ENCODE measurements around the gene PDXP.
A peak's percentile ranks its signal among the peaks of the same experiment; 100 is the strongest.
"Not testable (repeated sequence)": the region's sequence is repeated elsewhere in the genome, so short reads cannot be mapped to it uniquely, and the experiment has no call there.

The PDXP gene

DNA sequence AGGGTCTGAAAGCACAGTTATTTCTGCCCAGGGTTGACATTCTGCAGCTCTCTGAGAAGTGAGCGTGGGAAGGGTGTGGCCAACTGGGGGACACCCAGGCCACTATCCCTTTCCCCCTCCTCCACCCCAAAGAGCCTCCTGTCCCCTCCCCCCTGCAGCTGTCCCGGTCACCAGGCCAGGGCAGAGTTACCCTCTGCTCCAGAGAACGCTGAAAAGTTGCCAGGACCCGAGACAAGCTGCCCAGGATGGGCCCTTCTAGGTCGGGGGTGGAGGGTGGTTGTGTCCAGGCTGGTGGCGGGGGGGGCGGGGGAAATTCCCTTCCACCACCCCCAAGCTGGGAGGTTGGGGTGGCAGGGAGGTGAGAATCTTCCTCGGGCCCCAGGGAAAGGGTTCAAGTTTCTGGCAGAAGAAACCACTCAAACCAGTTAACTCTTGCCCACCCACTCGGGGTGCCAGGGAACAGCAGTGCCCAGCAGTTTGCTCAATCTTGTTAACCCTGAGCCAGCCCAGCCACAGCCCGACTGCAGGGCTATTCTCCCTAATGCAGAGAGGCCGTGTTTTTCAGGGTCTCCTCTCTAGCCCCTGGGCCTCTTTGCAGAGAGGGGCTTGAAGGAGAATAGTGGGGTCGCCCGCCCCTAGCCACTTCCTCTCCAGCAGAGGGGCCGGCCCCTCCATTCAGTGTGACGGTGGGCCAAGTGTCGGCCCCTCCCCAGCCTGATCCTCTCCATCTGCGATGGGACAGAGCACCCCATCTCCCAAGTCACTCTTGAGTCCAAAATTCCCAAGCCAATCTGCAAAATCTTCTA lies 17.6 kb downstream of the PDXP start:
- DNase-seq = no peak

DNA sequence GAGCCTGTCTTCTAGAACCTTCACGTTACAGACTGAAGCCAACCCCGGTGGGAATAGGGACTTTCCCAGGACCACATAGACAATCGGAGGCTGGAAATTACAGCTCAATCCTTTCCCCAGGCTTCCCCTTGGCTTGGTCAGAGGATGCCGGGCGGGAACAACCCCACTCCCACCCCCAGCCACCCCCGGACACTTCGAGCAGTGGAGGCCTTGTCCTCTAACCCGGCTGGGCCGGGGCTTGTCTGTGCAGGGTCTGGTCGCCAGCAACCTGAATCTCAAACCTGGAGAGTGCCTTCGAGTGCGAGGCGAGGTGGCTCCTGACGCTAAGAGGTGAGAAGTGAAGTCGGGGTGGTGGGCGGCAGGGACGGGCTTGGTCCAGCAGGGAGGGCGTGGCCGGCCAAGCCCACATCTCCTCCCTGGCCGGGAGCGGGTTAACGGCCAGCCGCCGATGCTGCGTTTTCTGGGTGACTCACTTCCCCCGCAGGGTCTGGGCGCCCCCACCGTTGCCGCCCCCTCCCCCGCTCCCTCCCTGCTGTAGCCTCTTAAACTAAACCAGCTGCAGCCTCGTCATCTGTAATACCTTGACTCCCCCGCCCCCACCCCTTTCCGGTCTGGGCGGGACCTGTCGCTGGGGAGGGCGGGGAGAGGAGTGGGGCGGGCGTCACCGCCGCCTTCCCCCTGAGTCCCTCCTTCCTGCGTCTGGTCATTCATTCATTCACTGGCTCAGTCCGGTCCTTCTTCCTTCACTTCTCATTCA lies 18.4 kb downstream of the PDXP start:
- DNase-seq = peak; percentile 21

DNA sequence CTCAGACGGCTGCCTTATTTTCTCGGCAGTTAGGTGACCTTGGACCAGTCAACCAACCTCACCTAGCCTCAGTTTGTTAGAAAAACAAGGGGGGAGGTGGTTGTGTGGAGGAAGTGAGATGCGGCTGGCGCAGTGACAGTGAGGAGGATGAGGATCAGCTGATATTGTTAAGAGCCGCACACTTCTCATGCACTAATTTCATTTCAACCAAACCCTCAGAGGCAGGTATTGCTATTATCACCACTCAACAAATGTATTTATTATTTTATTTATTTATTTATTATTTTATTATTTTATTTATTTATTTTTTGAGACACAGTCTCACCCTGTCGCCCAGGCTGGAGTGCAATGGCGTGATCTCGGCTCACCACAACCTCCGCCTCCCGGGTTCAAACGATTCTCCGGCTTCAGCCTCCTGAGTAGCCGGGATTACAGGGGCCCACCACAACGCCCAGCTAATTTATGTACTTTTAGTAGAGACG lies 19.0 kb downstream of the PDXP start:
- no peak for DNase-seq

DNA sequence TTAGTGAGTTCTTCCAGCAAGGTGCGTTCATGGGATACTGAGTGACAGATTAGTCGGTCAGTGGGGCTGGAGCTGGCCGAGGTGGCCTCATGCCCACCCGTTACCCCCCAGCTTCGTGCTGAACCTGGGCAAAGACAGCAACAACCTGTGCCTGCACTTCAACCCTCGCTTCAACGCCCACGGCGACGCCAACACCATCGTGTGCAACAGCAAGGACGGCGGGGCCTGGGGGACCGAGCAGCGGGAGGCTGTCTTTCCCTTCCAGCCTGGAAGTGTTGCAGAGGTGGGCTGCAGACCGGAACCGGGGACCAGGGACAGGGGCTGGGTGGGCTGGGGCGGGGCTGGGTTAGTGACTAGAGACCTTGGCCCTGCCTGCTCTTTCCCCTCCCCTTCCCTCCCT lies 19.8 kb downstream of the PDXP start:
- DNase-seq = no peak

DNA sequence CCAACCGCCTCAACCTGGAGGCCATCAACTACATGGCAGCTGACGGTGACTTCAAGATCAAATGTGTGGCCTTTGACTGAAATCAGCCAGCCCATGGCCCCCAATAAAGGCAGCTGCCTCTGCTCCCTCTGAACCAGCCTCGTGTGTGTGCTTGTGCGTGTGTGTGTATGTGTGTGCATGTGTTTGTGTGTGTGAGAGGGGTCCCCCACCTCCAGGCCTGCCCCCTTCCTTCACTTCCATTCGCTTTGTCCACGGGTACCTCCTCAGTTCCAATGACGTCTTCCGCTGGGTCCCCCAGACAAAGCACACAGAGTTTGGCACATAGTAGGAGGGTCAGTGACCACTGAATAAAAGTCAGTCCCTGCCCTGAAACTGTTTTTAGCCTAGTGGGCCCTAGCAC lies 21.1 kb downstream of the PDXP start:
- DNase-seq = no peak

DNA sequence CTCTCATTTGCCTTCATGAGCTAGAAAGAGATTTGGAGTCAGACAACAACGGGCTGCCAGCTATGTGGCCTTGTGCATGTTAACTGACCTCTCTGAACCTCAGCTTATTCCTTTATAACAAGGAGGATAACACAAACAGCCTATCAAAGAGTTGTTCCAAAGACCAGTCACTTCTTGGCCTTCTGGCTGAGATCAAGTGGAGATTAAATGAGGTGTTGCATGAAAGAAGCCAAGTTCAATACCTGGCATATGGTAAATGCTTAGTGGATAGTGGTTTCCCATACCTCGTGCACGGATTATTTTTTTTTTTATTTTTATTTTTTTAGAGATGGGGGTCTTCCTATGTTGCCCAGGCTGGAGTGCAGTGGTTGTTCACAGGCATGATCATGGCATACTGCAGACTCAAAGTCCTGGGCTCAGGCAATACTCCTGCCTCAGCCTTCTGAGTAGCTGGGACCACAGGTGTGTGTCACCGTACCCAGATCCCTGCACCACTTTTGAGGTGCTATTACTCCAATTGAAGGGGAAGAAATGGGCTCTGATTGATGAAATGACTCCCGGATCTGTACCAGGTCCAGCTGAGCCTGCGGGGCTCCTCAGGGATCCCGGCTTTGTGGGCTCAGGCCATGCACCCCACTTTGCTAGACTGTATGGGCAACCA lies 21.8 kb downstream of the PDXP start:
- DNase-seq = no peak

DNA sequence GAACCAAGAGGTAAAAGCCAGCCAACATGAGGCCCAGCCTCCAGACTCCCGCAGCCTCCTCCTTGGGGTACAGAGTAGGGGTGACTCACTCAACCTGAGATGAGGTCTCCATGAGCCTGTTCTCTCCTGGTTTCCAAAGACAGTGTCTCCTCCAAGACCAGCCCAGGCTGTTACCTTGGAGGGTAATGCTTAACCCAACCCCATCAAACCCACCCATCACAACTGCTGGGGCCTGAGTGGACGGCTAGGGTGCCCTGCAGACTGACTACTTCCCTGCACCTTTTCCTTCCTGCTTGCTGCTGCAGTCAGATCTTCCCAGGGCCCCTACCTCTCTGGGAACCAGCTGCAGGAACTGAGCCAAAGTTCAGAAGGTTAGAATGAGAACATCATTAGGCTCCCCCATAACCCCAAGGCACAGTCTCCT lies 22.5 kb downstream of the PDXP start:
- no peak for DNase-seq

DNA sequence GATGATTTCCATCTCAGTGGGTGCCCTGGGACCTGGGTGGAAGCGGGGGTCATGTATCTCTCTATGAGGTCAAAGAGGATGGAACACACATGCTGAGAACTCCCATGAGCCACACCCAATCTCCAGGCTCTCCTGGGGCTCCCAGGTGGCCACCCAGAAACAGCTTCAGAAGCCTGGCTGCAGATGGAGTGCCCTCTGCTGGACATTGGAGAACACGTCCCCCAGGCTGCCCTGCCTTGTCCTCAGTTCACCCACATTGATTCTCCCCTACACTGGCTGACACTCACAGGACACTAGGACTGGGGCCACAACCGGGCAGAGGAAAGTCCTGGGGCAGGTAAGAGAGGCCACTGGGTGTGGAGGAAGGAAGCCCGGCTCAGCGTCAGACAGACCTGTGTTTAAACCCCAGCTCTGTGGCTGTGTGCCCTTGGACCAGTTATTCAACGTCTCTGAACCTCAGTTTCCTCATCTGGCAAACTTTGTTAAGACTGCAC lies 23.1 kb downstream of the PDXP start:
- DNase-seq = peak; percentile 35

DNA sequence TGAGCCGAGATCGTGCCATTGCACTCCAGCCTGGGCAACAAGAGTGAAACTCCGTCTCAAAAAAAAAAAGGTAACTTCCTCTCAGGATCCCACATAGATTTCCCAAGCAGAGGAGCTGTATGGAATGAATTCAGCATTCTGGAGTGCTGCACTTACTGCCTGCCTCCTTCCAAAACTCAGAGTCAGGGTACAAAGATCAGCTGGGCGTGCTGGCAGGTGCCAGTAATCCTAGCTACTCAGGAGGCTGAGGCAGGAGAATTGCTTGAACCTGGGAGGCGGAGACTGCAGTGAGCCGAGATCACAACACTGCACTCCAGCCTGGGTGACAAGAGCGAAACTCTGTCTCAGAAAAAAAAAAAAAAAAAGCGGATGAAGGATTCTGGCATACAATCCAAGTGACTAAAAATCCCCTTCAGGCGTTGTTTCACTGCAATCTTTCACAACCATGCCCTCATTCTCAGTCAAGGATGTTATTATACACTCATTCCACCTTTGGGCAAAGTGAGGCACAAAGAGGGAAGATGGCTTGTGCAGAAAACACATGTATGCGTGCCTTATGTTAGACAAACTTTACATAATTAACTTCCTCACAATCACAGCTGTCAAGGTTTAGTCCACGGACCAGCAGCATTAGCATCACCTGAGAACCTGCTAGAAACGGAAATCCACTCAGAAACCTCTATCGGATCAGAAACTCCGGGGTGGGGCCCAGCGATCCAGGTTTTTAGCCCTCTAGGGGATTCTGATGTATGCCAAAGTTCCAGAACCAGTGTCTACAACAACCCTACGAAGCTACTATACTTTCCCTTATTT lies 26.5 kb downstream of the PDXP start:
- no peak for DNase-seq

DNA sequence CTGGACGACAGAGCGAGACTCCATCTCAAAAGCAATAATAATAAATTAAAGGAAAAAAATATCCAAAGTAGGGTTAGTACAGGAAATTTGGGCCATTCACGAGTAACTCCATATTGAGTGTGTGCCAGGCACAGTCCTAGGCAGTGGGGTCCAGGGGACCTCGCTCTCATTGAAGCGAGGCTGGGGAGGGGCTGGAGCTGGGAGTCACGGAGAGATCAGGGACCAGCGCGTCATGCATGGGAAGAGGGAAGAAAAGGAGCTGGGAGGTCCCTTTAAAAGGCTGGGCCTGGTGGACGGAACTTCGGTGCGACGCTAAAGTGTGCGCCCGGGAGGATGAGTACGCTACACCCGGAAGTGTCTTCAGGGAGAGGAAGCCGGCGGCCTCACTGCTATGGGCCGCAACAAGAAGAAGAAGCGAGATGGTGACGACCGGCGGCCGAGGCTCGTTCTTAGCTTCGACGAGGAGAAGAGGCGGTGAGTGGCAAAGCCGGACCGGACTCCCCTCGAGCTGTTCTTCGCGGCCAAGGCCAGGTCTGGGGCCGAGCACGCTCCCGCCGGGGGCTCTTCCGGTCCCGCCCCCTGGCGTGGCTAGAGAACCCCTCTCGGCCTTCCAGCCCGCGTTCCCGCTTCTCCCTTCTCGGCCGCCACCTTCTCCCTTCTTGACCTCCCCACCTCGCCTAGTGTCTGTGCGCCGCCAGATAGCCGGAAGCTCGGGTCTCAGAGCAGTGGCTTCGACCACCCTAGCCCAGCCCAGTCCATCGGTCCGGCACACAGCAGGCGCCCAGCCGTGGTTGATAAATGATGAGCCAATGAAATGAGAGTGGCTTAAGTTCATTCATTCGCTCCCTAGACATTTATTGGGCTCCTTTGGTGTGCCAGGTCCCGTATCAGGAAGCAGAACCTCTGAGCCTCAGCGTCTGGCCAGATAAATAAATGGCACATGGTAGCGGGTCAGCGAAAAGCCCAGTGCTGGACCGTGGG lies 27.8 kb downstream of the PDXP start, which contains the start of gene NOL12:
Gene NOL12 (plus strand): TSS at position 342 of the 981 bp plus-strand sequence. CDS start 50 bp downstream, at position 392.
- peak; percentile 44 for DNase-seq

DNA sequence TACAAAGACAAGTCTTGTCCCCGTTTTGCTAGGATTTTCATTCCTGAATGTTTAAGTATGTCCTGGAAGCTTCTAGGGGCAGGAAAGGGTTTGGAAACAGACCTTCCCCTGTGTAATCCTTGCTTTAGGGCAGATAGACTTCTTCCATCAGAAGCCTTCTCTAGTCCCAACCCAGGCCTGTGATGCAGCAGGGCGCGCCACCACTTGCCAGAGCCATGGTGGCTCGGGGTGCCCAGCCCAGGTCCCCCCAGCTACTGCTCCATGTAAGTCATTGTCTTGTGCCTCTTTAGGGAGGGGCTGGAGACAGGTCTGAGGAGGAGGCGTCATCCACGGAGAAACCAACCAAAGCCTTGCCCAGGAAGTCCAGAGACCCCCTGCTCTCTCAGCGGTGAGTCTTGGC lies 31.9 kb downstream of the PDXP start:
- DNase-seq = no peak

DNA sequence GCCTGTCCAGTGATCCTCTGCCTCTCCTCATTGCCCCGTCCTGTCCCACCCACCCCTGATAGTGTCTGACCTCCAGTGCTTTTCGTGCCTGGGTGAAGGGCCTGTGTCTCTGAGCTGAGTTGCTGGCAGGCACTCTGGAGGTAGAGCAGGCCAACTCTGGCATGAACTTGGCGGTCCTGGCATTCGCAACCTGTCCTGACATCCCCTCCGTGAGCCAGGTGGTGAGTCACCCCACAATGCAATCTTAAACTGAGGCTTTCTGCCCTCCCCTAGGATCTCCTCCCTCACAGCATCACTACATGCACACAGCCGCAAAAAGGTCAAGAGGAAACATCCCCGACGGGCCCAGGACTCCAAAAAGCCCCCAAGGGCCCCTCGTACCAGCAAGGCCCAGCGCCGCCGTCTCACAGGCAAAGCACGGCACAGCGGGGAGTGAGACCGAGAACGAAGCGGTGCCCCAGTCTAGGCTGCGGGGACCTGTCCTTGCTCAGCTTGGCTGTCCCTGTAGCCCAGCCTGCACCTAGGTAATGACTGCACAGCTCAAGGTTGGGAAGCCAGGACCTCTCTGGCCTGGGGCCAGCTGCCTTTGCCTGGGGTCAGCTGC lies 32.5 kb downstream of the PDXP start:
- DNase-seq = no peak

DNA sequence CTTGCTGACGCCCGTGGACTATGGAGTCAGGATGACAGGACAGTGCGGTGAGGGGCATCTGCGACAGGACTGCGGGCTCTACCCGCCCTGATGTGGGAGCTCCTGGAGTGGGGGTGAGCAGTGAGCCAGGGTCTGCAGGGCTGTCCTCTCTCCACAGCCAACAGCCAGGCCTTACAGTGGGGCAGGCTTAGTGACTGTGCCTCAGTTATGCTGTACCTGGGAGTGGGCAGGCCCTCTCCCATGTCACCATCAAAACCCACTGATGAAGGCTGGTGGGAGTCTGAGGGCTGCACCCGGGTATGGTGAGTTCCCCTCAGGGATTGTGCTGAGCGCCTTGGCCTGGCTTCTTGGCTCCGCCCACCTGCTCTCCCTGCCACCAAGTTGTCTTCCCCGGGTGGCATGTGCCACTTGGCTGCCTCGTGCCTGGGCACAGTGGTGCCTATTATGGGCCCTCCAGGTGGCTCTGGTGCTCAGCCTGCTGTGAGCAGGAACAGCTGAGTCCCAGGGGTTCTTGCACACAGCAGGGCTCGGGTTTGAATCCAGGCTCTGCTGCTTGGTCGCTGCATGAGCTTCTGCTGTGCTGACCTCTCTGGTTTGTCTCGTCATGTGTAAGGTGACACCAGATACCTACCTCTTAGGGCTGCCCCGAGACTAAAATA lies 34.2 kb downstream of the PDXP start:
- no peak for DNase-seq

DNA sequence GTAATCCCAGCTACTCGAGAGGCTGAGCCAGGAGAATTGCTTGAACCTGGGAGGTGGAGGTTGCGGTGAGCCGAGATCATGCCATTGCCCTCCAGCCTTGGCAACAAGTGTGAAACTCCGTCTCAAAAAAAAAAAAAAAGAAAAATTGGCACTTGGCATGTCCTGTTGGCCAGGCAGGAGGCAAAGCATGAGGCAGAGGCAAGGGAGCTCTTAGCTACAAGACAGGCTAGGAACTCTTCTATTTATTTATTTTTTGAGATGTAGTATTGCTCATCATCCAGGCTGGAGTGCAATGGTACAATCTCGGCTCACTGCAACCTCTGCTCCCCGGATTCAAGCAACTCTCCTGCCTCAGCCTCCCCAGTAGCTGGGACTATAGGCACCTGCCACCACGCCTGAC lies 35.6 kb downstream of the PDXP start:
- not testable (repeated sequence) for DNase-seq

DNA sequence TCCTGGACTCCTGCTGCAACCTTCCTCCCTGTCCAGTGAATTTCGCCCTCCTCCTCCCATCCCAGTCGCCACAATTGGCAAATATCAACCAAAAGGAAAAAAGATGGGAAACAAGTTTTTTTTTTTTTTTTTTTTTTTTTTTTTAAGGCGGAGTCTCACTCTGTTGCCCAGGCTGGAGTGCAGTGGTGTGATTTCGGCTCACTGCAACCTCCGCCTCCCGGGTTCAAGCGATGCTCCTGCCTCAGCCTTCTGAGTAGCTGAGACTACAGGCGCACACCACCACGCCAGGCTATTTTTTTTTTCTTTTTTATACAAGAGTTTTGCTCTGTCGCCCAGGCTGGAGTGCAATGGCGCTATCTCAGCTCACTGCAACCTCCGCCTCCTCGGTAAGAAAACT lies 37.7 kb downstream of the PDXP start:
- DNase-seq = not testable (repeated sequence)

DNA sequence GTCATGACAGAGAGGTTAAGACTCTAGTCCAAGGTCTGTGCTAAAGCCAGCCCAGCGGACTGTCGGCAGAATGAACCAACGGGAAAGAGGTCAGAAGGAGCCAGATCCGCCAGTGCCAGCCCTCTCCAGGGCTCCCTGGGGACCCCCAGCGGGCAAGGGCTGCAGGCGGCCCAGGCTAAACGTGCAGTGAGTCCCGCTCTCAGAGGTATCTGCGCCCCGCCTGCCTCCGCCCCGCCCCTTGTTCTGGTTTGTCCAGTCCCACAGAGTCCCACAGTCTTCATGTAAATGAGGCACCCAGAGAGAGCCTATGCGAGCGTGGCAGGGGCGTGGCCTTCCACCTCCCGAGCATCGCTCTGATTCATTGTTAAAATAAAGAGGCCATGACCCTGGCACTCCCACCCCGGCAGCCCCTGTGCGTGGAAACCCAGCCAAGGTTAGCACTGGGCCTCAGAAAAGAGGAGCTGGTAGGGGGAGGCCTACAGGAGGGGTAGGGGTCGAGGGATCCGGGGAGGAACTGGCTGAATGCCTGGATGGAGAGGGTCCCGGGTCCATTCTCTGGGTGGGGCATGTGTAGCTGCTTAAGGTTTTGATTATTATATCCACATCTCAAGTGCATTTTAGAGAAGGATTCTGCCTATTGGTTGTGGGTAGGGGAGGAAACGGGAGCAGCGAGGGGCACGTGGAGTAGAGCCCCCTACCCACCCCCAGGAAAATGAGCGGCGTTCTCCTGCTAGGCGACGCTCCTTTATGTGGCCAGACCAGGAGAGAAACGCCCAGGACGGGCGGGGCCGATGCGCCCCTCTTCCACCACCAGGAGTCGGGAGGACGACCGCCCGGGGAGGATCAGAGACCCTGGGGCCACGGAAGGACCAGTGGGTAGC lies 38.4 kb downstream of the PDXP start, which contains the start of gene TRIOBP:
Gene TRIOBP (plus strand): TSS at position 392 of the 881 bp plus-strand sequence. CDS start 4,318 bp downstream, outside the sequence.
- peak; percentile 59 for DNase-seq

DNA sequence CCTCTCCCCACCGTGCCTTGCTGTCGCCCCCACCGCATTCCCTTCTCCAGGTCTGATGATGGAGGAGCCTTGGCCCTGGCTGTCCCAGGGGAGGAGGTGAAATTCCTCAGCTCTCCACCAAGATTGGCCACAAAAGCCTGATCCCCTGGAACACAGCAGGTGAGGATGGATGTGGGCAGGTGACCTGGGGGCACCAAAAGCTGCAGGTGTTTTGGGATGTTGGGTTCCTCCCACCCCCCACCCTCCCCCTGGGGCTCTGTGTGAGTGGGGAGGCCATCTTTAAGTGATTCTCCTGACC lies 39.0 kb downstream of the PDXP start:
- no peak for DNase-seq

DNA sequence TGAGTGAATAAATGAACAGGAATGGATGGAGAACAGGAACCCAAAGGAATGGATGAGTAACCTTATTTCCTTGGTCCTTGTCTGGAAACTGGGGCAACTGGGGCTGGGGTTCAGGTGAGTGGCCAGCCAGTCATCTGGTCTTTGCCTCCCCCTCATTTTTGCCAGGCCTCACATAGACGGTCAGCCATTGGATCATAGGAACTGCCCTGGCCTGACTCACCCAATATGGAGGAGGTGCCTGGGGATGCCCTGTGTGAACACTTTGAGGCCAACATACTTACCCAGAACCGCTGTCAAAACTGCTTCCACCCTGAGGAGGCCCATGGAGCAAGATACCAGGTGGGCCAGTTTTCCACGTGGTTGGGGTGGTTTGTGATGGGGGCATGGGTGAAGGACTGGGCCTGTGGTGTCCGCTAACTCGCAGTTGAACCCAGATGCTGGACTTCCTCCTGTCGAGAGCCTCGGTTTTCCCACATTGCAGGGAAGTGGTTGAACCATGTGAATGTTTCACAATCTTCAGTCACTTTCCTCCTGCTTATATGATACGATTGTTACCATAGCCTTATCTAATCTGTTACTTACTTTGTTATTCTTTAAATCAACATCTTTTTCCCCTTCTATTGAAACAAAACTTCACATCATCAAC lies 42.7 kb downstream of the PDXP start:
- DNase-seq = no peak

DNA sequence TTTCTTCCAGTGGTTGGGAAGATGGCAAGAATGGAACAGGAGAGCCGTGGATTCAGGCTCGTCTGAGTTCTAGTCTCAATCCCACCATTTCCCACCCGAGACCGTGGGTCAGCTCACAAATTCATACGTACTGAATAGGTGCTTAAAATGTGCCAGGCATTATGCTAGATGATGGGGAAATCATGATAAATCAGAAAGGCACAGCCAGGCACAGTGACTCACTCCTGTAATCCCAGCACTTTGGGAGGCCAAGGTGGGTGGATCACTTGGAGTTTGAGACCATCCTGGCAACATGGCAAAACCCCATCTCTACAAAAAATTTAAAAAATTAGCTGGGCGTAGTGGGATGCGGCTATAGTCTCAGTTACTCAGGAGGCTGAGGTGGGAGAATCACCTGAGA lies 45.4 kb downstream of the PDXP start:
- DNase-seq = no peak

All from NCI-H2029 treated with DMSO at 0.1 percent for 48 hours (cell line).